Measurements from ENCODE around the gene DLX6. TPM values are rescaled to one million over a fixed set of nuclear protein-coding genes. Genes with fewer than 3 reads are reported as not detected.
A peak's percentile ranks its signal among the peaks of the same experiment; 100 is the strongest.
"Not testable (repeated sequence)": the region's sequence is repeated elsewhere in the genome, so short reads cannot be mapped to it uniquely, and the experiment has no call there.

The DLX6 gene
- total RNA-seq, 1 donor from 2014 or later = not detected

DNA sequence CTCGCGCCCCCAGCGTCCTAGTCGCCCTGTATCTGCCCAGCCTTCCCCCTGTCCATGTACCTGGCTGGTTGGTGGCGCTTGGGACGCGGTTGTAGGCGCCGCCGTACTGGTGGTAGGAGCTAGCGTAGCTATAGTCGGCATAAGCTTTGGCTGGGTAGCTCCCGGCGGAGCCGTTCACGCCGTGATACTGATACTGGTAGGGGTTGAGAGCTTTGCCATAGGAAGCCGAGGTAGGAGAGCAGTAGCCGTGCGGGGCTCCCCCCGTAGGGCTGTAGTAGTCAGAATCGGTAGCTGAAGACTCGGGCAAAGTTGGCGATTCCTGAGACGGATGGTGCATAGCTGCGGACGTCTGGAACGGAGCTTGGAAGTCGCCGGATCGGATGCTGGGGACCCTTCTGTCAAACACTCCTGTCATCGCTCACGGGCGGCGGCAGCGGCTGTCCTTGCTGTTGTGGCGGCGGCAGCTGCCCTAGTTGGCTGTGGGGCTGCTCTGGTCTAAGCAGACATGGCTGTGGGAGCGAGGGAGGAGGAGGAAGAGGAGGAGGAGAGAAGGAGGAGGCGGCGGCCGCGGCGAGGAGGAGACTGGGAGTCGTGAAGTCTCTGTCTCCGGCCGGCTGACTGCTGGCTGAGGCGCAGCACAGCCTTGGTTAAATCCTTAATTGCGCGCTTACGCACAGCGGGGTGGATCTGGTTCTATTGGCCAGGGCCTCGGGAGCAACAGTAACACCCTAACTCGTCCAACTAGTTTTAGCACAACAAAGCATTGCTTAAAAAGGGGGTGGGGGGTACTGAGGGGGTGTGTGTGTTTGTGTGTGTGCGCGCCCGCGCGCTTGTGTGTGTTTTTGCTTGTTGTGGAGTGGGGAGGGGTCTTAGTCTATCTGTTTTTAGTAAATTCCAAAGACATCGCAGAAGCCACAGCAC, 19.1 kb downstream of the DLX6 start, which contains the start of gene DLX5:
Gene DLX5 (minus strand): TSS at position 623 of the 921 bp plus-strand sequence. CDS start 208 bp downstream, at position 415.
- DNase-seq = peak; percentile 69

DNA sequence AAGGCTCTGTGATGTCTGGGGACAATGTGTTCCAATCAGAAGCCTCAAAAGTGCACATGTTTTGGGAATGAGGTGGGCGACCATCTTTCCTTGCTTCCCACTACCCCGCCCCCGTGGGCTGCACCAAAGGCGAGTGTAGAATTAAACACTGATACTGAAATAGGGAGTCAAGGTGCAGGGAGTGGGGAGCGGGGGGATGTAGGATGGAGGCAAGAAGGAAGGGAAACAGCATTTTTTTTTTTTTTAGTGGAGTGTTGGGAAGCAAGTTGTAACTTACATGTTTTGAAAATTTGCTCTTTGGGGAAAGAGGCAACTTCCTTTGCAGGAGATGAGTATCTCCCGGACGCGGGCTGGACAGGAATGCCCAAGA, 19.8 kb downstream of the DLX6 start:
- DNase-seq = no peak

DNA sequence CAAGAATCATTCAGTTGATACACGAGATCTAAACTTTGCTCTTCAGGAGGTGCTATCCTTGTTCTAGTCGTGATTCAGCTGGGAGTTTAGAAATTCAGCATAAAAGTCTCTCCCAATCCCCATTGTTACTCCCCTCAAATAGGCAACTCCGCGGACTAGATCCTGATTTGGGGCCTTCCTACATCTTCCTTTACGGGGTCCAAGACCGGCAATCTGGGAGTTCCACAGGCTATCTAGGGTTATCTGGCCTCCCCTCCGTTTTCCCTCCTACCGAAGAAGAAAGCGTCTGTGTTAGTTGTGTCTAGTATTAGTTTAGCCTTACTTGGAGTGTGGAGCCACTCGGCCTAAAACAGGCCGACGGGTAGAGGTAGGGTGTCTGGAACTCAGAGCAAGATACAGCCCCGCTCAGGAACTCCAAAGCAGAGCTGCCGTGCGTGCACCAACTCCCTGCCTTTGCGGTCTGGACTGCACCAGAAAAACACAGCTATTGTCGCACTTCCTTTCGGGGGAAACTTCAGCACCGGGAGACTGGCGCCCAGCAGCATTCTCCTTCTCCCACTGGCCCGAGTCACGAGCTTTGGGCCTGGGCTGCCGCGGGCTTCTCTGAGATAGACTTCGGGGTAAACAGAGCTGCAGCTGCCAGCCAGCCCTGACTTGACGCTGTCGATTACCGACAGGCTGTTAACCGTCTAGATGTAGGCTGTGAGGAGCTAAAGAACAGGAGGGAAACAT, 20.8 kb downstream of the DLX6 start:
- no peak for DNase-seq

DNA sequence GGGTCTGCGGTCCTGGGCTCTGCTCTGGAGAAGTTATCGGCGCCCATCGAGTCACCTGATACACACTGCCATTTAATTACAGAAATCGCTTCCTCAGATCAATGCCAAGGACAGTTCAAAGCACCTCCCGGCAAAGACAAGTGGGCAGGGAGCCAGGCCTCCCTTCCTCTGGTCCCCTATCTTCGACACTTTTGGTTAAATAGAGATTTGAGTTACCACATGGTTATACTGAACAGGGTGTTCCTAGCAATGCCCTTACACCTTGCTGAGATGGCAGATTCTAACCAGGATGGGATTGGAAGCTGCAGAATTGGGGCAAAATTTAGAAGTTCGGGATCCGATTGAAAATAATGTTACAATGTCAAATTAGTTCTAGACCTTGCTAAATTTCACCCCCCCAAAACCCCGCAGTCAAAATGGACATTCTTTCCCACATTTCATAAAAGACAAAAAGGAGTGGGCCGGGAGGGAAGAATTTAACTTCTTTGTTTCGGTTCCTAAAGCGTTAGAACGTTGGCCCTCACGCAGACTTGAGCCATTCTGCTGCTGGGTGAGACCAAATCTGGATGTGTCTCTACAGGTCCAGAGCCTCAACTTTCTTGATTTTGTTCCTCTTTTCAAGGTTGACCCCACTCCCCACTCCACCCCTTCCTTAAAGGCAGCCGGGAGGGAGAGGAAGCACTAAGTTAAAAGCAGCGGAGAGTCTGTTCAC, 21.5 kb downstream of the DLX6 start:
- no peak for DNase-seq

DNA sequence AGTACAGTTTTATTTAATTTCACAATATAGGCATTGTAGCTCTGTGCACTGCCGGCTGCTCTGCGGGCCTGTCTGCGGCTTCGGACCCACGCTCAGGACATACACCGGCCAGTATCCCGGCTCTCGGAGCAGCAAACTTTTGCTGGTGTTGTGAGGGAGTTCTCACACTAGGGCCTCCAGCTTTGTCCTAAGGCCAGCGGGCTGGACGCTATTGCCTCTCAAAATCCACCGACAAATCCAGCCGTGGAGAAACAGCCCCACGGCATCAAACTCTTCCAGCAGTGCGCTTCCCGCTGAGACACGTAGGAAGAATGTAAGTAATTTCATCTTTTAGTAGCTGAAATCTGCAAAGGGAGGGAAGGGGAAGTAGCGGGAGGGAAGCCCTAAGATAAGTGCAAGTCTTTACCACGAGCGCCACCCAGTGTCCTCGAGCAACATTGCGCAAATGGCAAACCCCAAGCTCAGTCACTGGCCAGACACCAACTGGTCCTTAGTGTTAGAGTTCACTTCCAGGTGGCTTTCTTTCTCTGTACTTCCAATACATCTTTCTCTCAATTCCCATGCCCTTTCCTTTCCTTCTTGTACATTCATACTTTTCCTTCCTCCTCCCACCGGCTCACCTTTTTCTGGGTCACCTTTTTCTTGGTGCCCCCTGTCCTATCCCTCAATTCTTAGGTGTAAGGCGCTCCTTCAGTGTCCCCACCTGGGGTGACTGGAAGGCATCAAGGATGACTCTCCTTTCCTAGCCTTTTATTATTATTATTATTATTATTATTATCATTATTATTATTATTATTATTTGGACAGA, 22.3 kb downstream of the DLX6 start:
- DNase-seq = peak; percentile 89

DNA sequence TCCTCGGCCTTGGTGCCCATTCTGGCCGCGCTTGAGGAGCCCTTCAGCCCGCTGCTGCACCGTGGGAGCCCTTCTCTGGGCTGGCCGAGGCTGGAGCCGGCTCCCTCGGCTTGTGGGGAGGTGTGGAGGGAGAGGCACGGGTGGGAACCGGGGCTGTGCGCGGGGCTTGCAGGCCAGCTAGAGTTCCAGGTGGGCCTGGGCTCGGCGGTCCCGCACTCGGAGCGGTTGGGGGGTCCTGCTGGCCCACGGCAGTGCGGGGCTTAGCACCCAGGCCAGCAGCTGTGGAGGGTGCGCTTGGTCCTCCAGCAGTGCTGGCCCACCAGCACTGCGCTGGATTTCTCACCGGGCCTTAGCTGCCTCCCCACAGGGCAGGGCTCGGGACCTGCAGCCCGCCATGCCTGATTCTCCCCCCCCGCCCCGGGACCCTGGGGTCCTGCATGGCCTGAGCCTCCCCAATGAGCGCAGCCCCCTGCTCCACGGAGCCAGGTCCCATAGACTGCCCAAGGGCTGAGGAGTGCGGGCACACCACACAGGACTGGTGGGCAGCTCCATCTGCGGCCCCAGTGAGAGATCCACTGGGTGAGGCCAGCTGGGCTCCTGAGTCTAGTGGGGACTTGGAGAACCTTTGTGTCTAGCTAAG, 29.0 kb downstream of the DLX6 start:
- not testable (repeated sequence) for DNase-seq

DNA sequence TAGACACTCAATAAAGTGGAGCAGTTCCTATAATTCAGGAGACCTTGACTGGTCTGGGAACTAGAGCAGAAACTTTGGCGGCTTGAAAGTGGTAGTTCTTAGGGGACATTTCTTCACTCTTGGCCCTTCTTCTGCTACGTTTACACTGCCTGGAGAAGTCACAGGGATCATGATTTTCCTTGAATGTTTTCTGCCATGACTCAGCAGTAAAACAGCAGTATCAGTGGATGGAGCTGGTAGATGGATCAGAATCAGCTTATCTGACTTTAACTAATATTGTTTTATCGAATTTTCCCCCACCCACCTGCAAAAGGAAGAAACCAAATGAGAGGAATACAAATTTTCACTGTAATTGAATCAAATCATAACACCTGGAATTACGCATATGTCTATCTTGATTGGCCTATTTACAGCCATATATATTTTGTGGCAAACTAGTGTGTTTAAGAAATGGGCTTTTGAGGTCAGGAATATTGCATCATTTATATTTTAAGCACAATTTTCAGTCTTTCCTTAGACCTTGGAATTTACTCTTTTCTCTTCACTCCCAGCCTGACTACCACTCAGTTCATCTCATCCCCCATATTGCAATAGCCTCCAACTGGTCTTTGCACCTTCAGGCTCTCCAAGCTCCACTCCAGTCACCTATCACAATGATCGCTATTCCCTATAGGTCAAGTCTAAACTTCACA, 34.2 kb downstream of the DLX6 start:
- DNase-seq = no peak

DNA sequence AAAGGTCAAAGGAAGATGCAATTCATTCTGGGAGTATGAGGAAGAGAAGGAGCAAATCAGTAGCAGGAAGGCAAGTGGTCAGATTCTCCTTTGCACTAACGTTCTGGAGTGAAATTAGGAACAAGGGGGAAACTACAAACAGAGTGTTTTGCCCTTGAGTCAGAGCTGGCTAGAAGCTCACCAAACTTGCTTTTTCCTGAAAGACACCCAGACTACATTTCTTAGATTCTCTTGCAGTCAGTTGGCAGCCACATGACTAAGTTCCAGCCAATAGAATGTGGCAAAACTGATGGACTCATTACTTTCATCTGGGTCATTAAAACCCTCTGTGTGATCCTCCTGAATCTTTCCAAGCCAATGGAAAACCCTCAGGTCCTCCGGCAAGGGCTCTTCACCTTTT, 37.9 kb downstream of the DLX6 start:
- DNase-seq = no peak

Small RNA genes lying within 50 kb of the gene (small RNA-seq; reads per million reads assigned to genes)
- gene RF01778 (ENCODE audit: low replicate concordance) = not detected
- gene RF01887 (ENCODE audit: low replicate concordance) = not detected
- gene RF01888 (ENCODE audit: low replicate concordance) = not detected

Other genes starting within 250 kb of the DLX6 start
- gene DLX5, start 19.3 kb downstream of the DLX6 start, total RNA-seq = 0.62 TPM
- gene SDHAF3, start 112.1 kb downstream of the DLX6 start, total RNA-seq = 7.2 TPM

Measured in tongue (tissue), 3 donors.